GM12801 (cell line): Measurements from ENCODE around the gene SDF2L1.

ENCODE experiments used
- TF ChIP-seq, protein P1 (sequence below): IDR thresholded peaks from one replicate; pipeline ENCODE4 v1.5.1; 2011; ENCODE audit warnings: control low read depth; ENCODE audit not compliant: insufficient read length; ENCODE audit errors: extremely low read depth

The SDF2L1 gene

DNA sequence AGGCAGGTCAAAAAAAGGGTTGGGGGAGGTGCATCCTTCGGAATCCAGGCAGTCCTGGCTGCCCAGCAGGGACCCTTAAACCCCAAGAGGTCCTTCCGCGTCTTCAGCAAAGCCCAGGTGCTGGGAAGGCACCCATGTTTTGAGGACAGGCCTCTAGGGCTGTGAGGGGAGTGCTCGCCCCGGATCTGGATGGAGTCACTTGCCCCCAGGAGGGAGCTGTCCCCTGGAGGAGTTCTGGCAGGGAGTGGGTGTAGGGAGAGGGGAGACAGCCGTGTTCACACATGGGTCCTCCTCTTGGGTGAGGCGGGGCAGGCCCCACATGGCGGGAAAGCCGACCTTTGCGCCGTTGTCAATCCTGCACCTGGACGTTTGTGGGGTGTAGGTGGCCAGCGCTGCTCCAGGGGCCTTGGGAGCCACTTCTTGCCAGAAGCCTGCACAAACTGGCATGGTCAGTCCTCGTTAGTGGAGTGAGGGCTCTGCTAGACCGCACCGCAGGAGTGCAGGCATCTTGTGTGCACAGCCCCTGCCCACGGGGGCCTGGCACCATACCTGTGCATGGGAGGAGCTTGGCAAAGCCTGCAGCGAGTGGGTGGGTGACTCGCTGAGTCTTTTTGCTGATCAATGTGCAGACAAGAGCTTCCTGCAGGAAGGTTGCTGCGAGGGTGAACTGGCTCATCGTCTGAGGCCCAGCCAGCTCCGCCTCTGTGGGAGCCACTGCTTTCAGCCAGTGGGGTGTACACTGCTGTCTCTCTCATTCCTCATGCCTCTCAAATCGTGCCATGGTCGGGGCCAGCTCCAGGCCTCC, 39.7 kb downstream of the SDF2L1 start:
- TF ChIP-seq, protein P1, sequence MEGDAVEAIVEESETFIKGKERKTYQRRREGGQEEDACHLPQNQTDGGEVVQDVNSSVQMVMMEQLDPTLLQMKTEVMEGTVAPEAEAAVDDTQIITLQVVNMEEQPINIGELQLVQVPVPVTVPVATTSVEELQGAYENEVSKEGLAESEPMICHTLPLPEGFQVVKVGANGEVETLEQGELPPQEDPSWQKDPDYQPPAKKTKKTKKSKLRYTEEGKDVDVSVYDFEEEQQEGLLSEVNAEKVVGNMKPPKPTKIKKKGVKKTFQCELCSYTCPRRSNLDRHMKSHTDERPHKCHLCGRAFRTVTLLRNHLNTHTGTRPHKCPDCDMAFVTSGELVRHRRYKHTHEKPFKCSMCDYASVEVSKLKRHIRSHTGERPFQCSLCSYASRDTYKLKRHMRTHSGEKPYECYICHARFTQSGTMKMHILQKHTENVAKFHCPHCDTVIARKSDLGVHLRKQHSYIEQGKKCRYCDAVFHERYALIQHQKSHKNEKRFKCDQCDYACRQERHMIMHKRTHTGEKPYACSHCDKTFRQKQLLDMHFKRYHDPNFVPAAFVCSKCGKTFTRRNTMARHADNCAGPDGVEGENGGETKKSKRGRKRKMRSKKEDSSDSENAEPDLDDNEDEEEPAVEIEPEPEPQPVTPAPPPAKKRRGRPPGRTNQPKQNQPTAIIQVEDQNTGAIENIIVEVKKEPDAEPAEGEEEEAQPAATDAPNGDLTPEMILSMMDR: no peak

DNA sequence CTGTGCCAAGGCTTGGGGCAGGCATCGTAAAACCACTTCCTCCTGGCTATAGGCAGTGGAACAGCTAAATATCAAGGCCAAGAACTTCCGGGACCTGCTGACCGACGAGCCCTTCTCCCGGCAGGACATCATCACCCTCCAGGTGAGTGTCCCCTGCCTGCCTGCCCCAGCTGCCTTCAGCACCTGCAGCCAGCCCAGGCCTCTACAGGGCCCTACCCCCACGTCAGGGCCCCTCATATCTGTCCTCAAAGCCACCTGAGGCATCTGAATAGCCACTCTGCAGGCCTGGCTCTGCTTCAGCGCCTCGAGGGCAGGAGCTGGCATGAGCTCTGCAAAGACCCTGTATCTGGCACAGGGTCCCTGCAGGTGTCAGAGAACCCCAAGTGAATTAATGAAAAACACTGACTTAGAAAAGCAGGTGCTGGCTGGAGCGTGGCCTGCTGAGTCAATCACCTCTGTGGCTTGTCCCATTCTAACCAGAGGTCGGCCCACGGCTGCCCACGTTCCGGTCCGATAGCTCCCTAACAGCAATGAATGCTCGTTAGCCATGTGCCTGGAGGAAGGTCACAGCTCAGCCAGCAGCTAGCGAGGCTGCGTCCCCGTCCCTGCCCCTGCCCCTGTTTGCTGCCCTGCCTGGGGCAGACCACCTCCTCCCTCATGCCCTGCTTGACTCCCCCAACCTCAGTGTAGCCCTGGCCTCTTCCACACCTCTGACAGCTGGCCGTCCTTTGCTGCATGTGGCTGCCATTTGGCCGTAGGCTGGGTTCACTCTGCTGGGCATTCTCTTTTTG, 40.5 kb downstream of the SDF2L1 start:
- TF ChIP-seq, protein P1: no peak

DNA sequence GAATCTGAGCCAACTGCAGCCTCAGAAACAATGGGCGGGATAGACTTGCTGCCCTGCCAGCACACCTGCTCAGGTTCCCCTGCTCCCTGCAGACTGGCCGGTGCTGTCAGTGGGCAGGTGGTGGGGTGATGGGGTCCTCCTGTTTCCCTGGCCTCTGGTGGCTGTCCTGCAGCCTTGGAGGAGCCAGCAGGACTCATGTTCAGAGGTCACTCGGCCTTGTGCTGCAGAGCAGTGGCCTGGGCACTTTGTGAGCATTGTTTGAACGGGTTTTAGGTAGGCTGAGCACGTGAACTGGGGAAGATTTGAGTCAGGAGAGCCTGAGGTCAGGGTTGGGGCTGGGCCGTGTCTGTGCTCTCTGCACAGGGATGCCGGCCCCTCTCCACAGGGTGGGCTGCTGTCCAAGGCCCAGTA, 41.3 kb downstream of the SDF2L1 start:
- TF ChIP-seq, protein P1: no peak

DNA sequence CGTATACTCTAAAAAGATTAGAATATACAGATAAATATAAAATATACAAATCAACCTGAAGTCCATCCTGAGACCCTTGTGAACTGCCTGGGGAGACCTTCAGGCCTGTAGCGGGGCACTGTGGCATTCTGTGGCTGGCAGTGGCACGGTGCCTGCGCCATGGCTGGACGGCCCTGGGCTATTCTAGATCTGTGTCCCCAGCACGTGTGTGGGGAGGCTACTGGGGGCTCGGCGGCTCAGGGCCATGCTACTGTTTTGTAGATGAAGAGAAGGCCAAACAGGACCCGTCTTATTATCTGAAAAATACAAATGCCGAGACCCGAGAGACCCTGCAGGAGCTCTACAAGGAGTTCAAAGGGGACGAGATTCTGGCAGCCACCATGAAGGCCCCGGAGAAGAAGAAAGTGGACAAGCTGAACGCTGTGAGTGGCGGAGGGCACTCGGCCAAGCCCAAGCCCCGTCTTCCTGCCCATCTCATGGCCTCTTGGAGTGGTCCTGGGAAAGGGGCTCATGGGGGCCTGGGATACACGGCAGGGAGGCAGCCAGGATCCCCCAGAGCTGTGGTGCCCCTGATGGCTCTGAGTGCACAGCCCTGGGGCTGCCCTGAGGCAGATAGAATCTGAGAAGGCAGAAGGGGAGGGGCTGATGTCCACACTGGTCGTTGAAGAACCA, 42.5 kb downstream of the SDF2L1 start:
- TF ChIP-seq, protein P1: no peak

DNA sequence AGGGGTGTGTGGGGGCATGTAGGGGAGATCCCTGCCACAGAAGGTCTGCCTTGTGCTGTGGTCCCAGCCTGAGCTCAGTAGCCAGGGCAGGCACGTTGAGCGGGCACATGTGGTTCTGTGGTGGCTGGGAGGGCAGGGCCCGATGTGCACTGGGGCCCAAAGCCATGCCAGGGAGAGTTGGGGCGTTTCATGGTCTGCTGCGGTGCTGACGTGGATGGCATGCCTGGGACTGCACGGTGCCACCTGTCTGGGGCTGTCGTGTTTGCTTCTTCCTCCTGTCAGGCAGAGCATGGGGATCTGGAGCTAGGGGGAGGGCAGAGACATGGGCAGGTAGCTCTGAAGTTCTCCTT, 43.0 kb downstream of the SDF2L1 start:
- TF ChIP-seq, protein P1: no peak

DNA sequence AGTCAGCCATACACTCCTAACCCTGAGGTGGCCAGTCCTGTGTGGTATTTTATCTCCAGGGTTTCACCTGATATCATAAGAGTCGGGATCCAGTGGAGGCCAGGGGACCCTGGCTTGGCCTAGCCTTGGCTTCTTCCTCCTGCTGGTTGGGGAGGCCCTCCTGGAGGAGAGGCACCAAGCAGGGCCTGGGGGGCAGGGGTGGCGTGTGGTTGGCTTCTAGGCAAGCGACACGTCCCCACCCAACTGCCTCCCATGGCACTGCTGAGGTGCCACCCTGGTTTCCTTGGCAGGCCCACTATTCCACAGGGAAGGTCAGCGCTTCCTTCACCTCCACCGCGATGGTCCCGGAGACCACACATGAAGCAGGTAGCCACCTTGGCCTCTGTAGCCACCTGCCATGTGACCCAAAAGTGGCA, 44.1 kb downstream of the SDF2L1 start:
- TF ChIP-seq, protein P1: no peak
